Smooth muscle cell (in vitro differentiated cells): Measurements from ENCODE around the gene NACAD. TPM values are rescaled to one million over a fixed set of nuclear protein-coding genes. Genes with fewer than 3 reads are reported as not detected.

Experiments
- DNase-seq: peaks from one replicate; lab custom pipeline; 2025; ENCODE audit not compliant: unreplicated experiment; lab: John Stamatoyannopoulos, UW
- H2AFZ ChIP-seq: fragments of 200-600 bp; sonication (generic); 2 replicates; pipeline ENCODE4 v1.6.0; 2016; ENCODE audit warnings: antibody characterized with exemption, low read depth, mild to moderate bottlenecking
- H3F3A ChIP-seq: fragments of 200-600 bp; sonication (generic); 2 replicates; pipeline ENCODE4 v1.6.0; 2017; ENCODE audit warnings: antibody characterized with exemption, low read depth
- H3K27ac ChIP-seq: fragments of 200-600 bp; sonication (generic); 2 replicates; pipeline ENCODE4 v1.5.1; 2016; ENCODE audit warnings: low read depth, mild to moderate bottlenecking
- H3K27me3 ChIP-seq: fragments of 200-600 bp; sonication (generic); 2 replicates; pipeline ENCODE4 v1.6.1; 2016; ENCODE audit warnings: low read depth, mild to moderate bottlenecking
- H3K36me3 ChIP-seq: fragments of 200-600 bp; sonication (generic); 2 replicates; pipeline ENCODE4 v1.5.1; 2016; ENCODE audit warnings: low read depth
- H3K4me1 ChIP-seq: fragments of 200-600 bp; sonication (generic); 2 replicates; pipeline ENCODE4 v1.5.1; 2016; ENCODE audit warnings: low read depth
- H3K4me2 ChIP-seq: fragments of 200-600 bp; sonication (generic); 2 replicates; pipeline ENCODE4 v1.6.0; 2016; ENCODE audit warnings: mild to moderate bottlenecking
- H3K4me3 ChIP-seq: fragments of 200-600 bp; sonication (generic); 2 replicates; pipeline ENCODE4 v1.5.1; 2016; ENCODE audit warnings: mild to moderate bottlenecking
- H3K79me2 ChIP-seq: fragments of 200-600 bp; sonication (generic); 2 replicates; pipeline ENCODE4 v1.6.0; 2016; ENCODE audit warnings: low read depth, mild to moderate bottlenecking
- H3K9ac ChIP-seq: fragments of 200-600 bp; sonication (generic); 2 replicates; pipeline ENCODE4 v1.6.0; 2016; ENCODE audit warnings: low read depth
- H3K9me3 ChIP-seq: fragments of 200-600 bp; sonication (generic); replicated peaks from 2 replicates; pipeline ENCODE4 v1.5.1; 2016; ENCODE audit warnings: low read depth
- H4K20me1 ChIP-seq: fragments of 200-600 bp; sonication (generic); 2 replicates; pipeline ENCODE4 v1.6.0; 2016; ENCODE audit warnings: low read depth
- CTCF ChIP-seq: fragments of 200-600 bp; sonication (generic); IDR thresholded peaks from 2 replicates; pipeline ENCODE4 v1.5.1; 2017; ENCODE audit warnings: borderline replicate concordance, mild to moderate bottlenecking, antibody characterized with exemption; ENCODE audit not compliant: insufficient read depth, poor library complexity, severe bottlenecking
- WGBS: methylation state at CpG from one replicate; pipeline ENCODE4 v1.1.7; 2016; ENCODE audit warnings: low lambda C conversion rate; 5-methylcytosine and 5-hydroxymethylcytosine counted together
- polyA plus RNA-seq: library from polyadenylated mRNA; unstranded; fragments of >200 nt; fragmentation: Nextera tagmentation; extraction: Ambion mirVana; gene quantifications from 2 replicates; pipeline ENCODE4 v1.2.1, GENCODE V29; 2016
- total RNA-seq: library from RNA; depleted of rRNA; stranded (reverse); fragments of >200 nt; gene quantifications from 2 replicates; pipeline ENCODE4 v1.2.3, GENCODE V29; 2014

The NACAD gene
- total and polyA plus RNA-seq, 2 experiments from 2014 or later, result 5.3 to 12.5 TPM

GRCh38 chr7:45122975-45123860 is 34.4 kb upstream of the NACAD start:
- WGBS, result 89% methylated on average over 16 of the region's 16 CpGs
- no peak for DNase-seq
- no peaks in the 10 kb centered on the region for H3K36me3 ChIP-seq

GRCh38 chr7:45119550-45119949 is 30.8 kb upstream of the NACAD start:
- H3K4me1 ChIP-seq, result no peaks in the 10 kb centered on the region
- no peak overlapping the region for H3K4me3 ChIP-seq
- no peaks in the 10 kb centered on the region for H3K36me3 ChIP-seq
- no peak overlapping the region for H3K9ac ChIP-seq
- no peak overlapping the region for H3K4me2 ChIP-seq
- no peaks in the 10 kb centered on the region for H4K20me1 ChIP-seq
- WGBS, result 88% methylated on average over 3 of the region's 3 CpGs
- H3F3A ChIP-seq, result no peaks in the 10 kb centered on the region
- no peaks in the 10 kb centered on the region for H3K9me3 ChIP-seq
- no peak overlapping the region for H3K27ac ChIP-seq
- no peak for TF ChIP-seq CTCF
- no peak overlapping the region for H2AFZ ChIP-seq
- no peaks in the 10 kb centered on the region for H3K79me2 ChIP-seq
- peaks cover 19% of the 10 kb centered on the region for H3K27me3 ChIP-seq
- DNase-seq, result no peak

More at GRCh38 chr7:45122975-45123860, 34.4 kb upstream of the NACAD start:
- Histone ChIP-seq H3K27ac (no peak overlapping the region), H3F3A (no peaks in the 10 kb centered on the region), H2AFZ (no peak overlapping the region), H3K4me1 (no peaks in the 10 kb centered on the region), H3K9ac (no peak overlapping the region), H3K9me3 (no peaks in the 10 kb centered on the region), H3K27me3 (no peaks in the 10 kb centered on the region), H3K4me2 (no peak overlapping the region), H4K20me1 (no peaks in the 10 kb centered on the region), H3K4me3 (no peak overlapping the region), H3K79me2 (no peaks in the 10 kb centered on the region)
- TF ChIP-seq CTCF, result no peak

- H4K20me1 ChIP-seq, result no peaks in the 10 kb centered on the region
- no peaks in the 10 kb centered on the region for H3K36me3 ChIP-seq
- no peak overlapping the region for H3K4me2 ChIP-seq
- no peak for DNase-seq
- H3K27me3 ChIP-seq, result peaks cover 25% of the 10 kb centered on the region
- H3K9me3 ChIP-seq, result no peaks in the 10 kb centered on the region
- H3K4me3 ChIP-seq, result no peak overlapping the region
- H2AFZ ChIP-seq, result no peak overlapping the region
- TF ChIP-seq CTCF, result no peak
- H3K9ac ChIP-seq, result no peak overlapping the region
- no peaks in the 10 kb centered on the region for H3F3A ChIP-seq
- no peak overlapping the region for H3K27ac ChIP-seq
- 85% methylated on average over 3 of the region's 3 CpGs for WGBS
- no peaks in the 10 kb centered on the region for H3K4me1 ChIP-seq
- H3K79me2 ChIP-seq, result no peaks in the 10 kb centered on the region
These were observed 30.1 kb upstream of the NACAD start for GRCh38 chr7:45118889-45119331.
